Body of pancreas (tissue), 4 donors: ENCODE data around the gene NFKB1. TPM values are rescaled to one million over a fixed set of nuclear protein-coding genes. Genes with fewer than 3 reads are reported as not detected.
A peak's percentile ranks its signal among the peaks of the same experiment; 100 is the strongest.

Source experiments
- ATAC-seq: fragments of 150-250 bp; one replicate; pipeline ENCODE4 v1.9.1; 2016
- DNase-seq, 4 donors: peaks; one replicate each; pipeline ENCODE4 v3.0.0-alpha.2; 2019
- H3K27ac ChIP-seq, 4 donors: fragments of 200-600 bp; sonication (generic); 1 replicate in 3 of 4; 2 replicates in 1 of 4; pipeline versions ENCODE4 v1.5.1 to v1.6.1; 2016 to 2019; ENCODE audit warnings: mild to moderate bottlenecking in 1 of 4, mixed read lengths in 1 of 4, moderate library complexity in 1 of 4
- H3K27me3 ChIP-seq, 2 donors: fragments of 200-600 bp; sonication (generic); one replicate each; pipeline ENCODE4 v1.6.0; 2016; ENCODE audit warnings: mild to moderate bottlenecking in 1 of 2
- H3K36me3 ChIP-seq, 2 donors: fragments of 200-600 bp; sonication (generic); replicated peaks in 1 of 2; 2 replicates each; pipeline ENCODE4 v1.5.1; 2016; ENCODE audit warnings: low read depth in 2 of 2; ENCODE audit not compliant: insufficient read depth in 1 of 2
- H3K4me1 ChIP-seq: fragments of 200-600 bp; sonication (generic); one replicate; pipeline ENCODE4 v1.6.0; 2016
- H3K4me3 ChIP-seq, 2 donors: fragments of 200-600 bp; sonication (generic); 1 replicate in 1 of 2; 2 replicates in 1 of 2; pipeline ENCODE4 v1.5.1; 2016 to 2019
- H3K9me3 ChIP-seq, 3 donors: fragments of 200-600 bp; sonication (generic); 1 replicate in 2 of 3; 2 replicates in 1 of 3; pipeline ENCODE4 v1.5.1; 2016
- CTCF ChIP-seq, 7 experiments: fragments of 450-650 bp in 4 of 7; fragments of 200-600 bp in 3 of 7; sonication (generic) in 3 of 7; IDR thresholded peaks; one replicate each; pipeline ENCODE4 v1.5.1; 2016 to 2019; ENCODE audit warnings: antibody characterized with exemption in 7 of 7
- POLR2A ChIP-seq, 3 donors: fragments of 450-650 bp; IDR thresholded peaks; one replicate each; pipeline ENCODE4 v1.6.1; 2016; ENCODE audit warnings: antibody characterized with exemption in 3 of 3, mild to moderate bottlenecking in 2 of 3
- WGBS, 2 donors: methylation state at CpG; one replicate each; pipeline ENCODE4 v1.1.5; 2017; 5-methylcytosine and 5-hydroxymethylcytosine counted together
- intact Hi-C: fragments of 100-400 bp; cut with DNase I; formaldehyde crosslinking; loops from one replicate; pipeline ENCODE4 v1.15.1; 2023
- total RNA-seq, 2 donors: library from RNA; depleted of rRNA; stranded (reverse); fragments of >200 nt; gene quantifications; one replicate each; pipeline ENCODE4 v1.1.0, GENCODE V29; 2016

The NFKB1 gene
- 10 to 100 TPM; 14.5 to 20.5 TPM for total RNA-seq

GRCh38 chr4:102500696-102501446 is at the start of gene NFKB1:
Gene NFKB1, plus strand, starts transcription at chr4:102501359. Its CDS starts 24,160 bp downstream, at chr4:102525519.
- peak within 1 kb of the TSS; percentile 97 to 98 (median 98) for H3K27ac ChIP-seq
- no peaks in the 10 kb centered on the region for H3K27me3 ChIP-seq
- WGBS, 2 donors, result 1% methylated on average over 12 to 60 of the region's 63 CpGs
- peak; percentile 72 for ATAC-seq
- peaks cover 40% of the 10 kb centered on the region for H3K4me1 ChIP-seq
- peak within 1 kb of the TSS; percentile 79 to 80 for H3K4me3 ChIP-seq
- TF ChIP-seq POLR2A (IDR thresholded peaks at IDR 0.05), result peak; percentile 48 to 79 (median 77)
- TF ChIP-seq CTCF (IDR thresholded peaks at IDR 0.05), result no peak
- no peaks in the 10 kb centered on the region for H3K36me3 ChIP-seq
- DNase-seq, result peak; percentile 69 to 82 (median 74)
- no peaks in the 10 kb centered on the region for H3K9me3 ChIP-seq
- intact Hi-C loops, result no loop called here

- Histone ChIP-seq H3K36me3 (no peaks in the 10 kb centered on the region), H3K27me3 (no peaks in the 10 kb centered on the region), H3K27ac (no peak overlapping the region), H3K4me1 (no peaks in the 10 kb centered on the region), H3K4me3 (no peak overlapping the region), H3K9me3 (no peaks in the 10 kb centered on the region)
- ATAC-seq (no peak), DNase-seq (no peak)
- WGBS, 2 donors, result 94 to 100% methylated on average over 1 of the region's 1 CpG
- TF ChIP-seq CTCF (IDR thresholded peaks at IDR 0.05), result no peak
- TF ChIP-seq POLR2A (IDR thresholded peaks at IDR 0.05), result no peak
- intact Hi-C loops, result loop anchor here (10.0 kb wide), 2 partner anchors 552 to 652 kb away; no protein-coding TSS in a partner anchor
Observed at GRCh38 chr4:102452854-102453253, 48.3 kb upstream of the NFKB1 start.

- DNase-seq (no peak), ATAC-seq (no peak)
- H3K27me3 ChIP-seq, result no peaks in the 10 kb centered on the region
- TF ChIP-seq POLR2A (IDR thresholded peaks at IDR 0.05) (no peak), CTCF (IDR thresholded peaks at IDR 0.05) (no peak)
- no peak overlapping the region for H3K27ac ChIP-seq
- no peaks in the 10 kb centered on the region for H3K36me3 ChIP-seq
- 86 to 91% methylated on average over 3 of the region's 3 CpGs for WGBS, 2 donors
- no peak overlapping the region for H3K4me3 ChIP-seq
- no peaks in the 10 kb centered on the region for H3K9me3 ChIP-seq
- intact Hi-C loops, result loop anchor here (10.0 kb wide), 2 partner anchors 551 to 651 kb away; no protein-coding TSS in a partner anchor
- H3K4me1 ChIP-seq, result no peaks in the 10 kb centered on the region
Observed at GRCh38 chr4:102453827-102454226, 47.3 kb upstream of the NFKB1 start.

- intact Hi-C loops, result loop anchor here (10.0 kb wide), 2 partner anchors 551 to 651 kb away; no protein-coding TSS in a partner anchor
- TF ChIP-seq POLR2A (IDR thresholded peaks at IDR 0.05) (no peak), CTCF (IDR thresholded peaks at IDR 0.05) (no peak)
- H3K4me3 ChIP-seq, result no peak overlapping the region
- no peaks in the 10 kb centered on the region for H3K27me3 ChIP-seq
- H3K36me3 ChIP-seq, result no peaks in the 10 kb centered on the region
- no peaks in the 10 kb centered on the region for H3K4me1 ChIP-seq
- ATAC-seq (no peak), DNase-seq (no peak)
- H3K27ac ChIP-seq, result no peak overlapping the region
- no peaks in the 10 kb centered on the region for H3K9me3 ChIP-seq
- WGBS, 2 donors, result 19 to 26% methylated on average over 1 of the region's 1 CpG
Observed at GRCh38 chr4:102454268-102454667, 46.9 kb upstream of the NFKB1 start.
